HEK293 (cell line): Measurements from ENCODE around the gene BIN2.
"Not testable (repeated sequence)": the region's sequence is repeated elsewhere in the genome, so short reads cannot be mapped to it uniquely, and the experiment has no call there.

Experiments
- CTCF ChIA-PET: fragments of 350-600 bp; formaldehyde crosslinking; extraction: SDS; loops from one replicate; lab custom pipeline; 2021; ENCODE audit warnings: antibody characterized with exemption; lab: Yijun Ruan, JAX
- POLR2A ChIA-PET: fragments of 300-600 bp; formaldehyde crosslinking; extraction: SDS; loops from one replicate; lab custom pipeline; 2020; ENCODE audit warnings: antibody characterized with exemption, inconsistent platforms; lab: Yijun Ruan, JAX
- H3K27ac ChIP-seq: fragments of 200-500 bp; sonication (Bioruptor generic); 2 replicates; pipeline ENCODE4 v1.5.1; 2014; ENCODE audit warnings: low read depth, low read length, control low read depth, inconsistent platforms; ENCODE audit errors: extremely low read depth
- H3K36me3 ChIP-seq, 2 experiments: fragments of 200-500 bp in 1 of 2; sonication (Bioruptor generic) in 1 of 2; 1 replicate in 1 of 2; 2 replicates in 1 of 2; pipeline ENCODE4 v1.5.1; 2014 to 2017; ENCODE audit warnings: inconsistent platforms in 2 of 2, low read length in 2 of 2; ENCODE audit not compliant: control insufficient read depth in 2 of 2, insufficient read depth in 1 of 2
- H3K4me1 ChIP-seq: fragments of 200-500 bp; sonication (Bioruptor generic); 2 replicates; pipeline ENCODE4 v1.5.1; 2014; ENCODE audit warnings: mild to moderate bottlenecking, low read length, inconsistent platforms; ENCODE audit not compliant: control insufficient read depth, insufficient read depth
- H3K4me3 ChIP-seq: 2 replicates; pipeline ENCODE4 v1.5.1; 2011; ENCODE audit warnings: low read depth, mild to moderate bottlenecking, control low read depth, low read length, moderate library complexity
- H3K9me3 ChIP-seq: fragments of 200-500 bp; sonication (Bioruptor generic); 2 replicates; pipeline ENCODE4 v1.5.1; 2014; ENCODE audit warnings: low read depth, low read length, inconsistent platforms; ENCODE audit not compliant: control insufficient read depth, insufficient read depth
- KLF1 ChIP-seq: fragments of 450-650 bp; formaldehyde crosslinking; IDR thresholded peaks from 2 replicates; pipeline ENCODE4 v1.5.1; 2016; ENCODE audit warnings: missing biosample characterization, missing genetic modification characterization
- PRDM1 ChIP-seq: fragments of 450-650 bp; formaldehyde crosslinking; IDR thresholded peaks from 2 replicates; pipeline ENCODE4; 2016; ENCODE audit warnings: missing biosample characterization, missing genetic modification characterization
- SETDB1 ChIP-seq: IDR thresholded peaks from one replicate; pipeline ENCODE4 v1.6.1; 2017; ENCODE audit warnings: mild to moderate bottlenecking, low read length, moderate library complexity, mixed read lengths; ENCODE audit not compliant: insufficient read length
- TRIM28 ChIP-seq: IDR thresholded peaks from 2 replicates; pipeline ENCODE4 v1.6.1; 2011; ENCODE audit warnings: low read length, control low read depth, borderline replicate concordance
- ZNF239 ChIP-seq: fragments of 450-650 bp; formaldehyde crosslinking; IDR thresholded peaks from 2 replicates; pipeline ENCODE4 v1.5.1; 2016; ENCODE audit warnings: missing biosample characterization, missing genetic modification characterization
- ZNF354C ChIP-seq: fragments of 450-650 bp; formaldehyde crosslinking; IDR thresholded peaks from 2 replicates; pipeline ENCODE4 v1.5.1; 2016; ENCODE audit warnings: missing biosample characterization, missing genetic modification characterization, low read depth, borderline replicate concordance
- ZNF426 ChIP-seq: fragments of 450-650 bp; formaldehyde crosslinking; IDR thresholded peaks from 2 replicates; pipeline ENCODE4 v1.5.1; 2017; ENCODE audit warnings: missing biosample characterization, missing genetic modification characterization, mild to moderate bottlenecking, inconsistent platforms, moderate library complexity
- ZNF530 ChIP-seq: fragments of 450-650 bp; formaldehyde crosslinking; IDR thresholded peaks from 2 replicates; pipeline ENCODE4 v1.5.1; 2016; ENCODE audit warnings: low read depth, missing biosample characterization, missing genetic modification characterization
- ZNF549 ChIP-seq: fragments of 450-650 bp; IDR thresholded peaks from 2 replicates; pipeline ENCODE4 v1.5.1; 2018; ENCODE audit warnings: missing biosample characterization, missing genetic modification characterization, mild to moderate bottlenecking, inconsistent platforms, moderate library complexity
- ZNF561 ChIP-seq: fragments of 450-650 bp; IDR thresholded peaks from 2 replicates; pipeline ENCODE4 v1.5.1; 2018; ENCODE audit warnings: missing biosample characterization, missing genetic modification characterization, borderline replicate concordance
- ZNF600 ChIP-seq: fragments of 450-650 bp; formaldehyde crosslinking; IDR thresholded peaks from 2 replicates; pipeline ENCODE4 v1.5.1; 2016; ENCODE audit warnings: missing biosample characterization, missing genetic modification characterization
- ZNF621 ChIP-seq: fragments of 450-650 bp; formaldehyde crosslinking; IDR thresholded peaks from 2 replicates; pipeline ENCODE4 v1.5.1; 2017; ENCODE audit warnings: missing biosample characterization, missing genetic modification characterization
- ZNF629 ChIP-seq: fragments of 450-650 bp; formaldehyde crosslinking; IDR thresholded peaks from 2 replicates; pipeline ENCODE4 v1.5.1; 2017; ENCODE audit warnings: missing biosample characterization, missing genetic modification characterization
- ZSCAN30 ChIP-seq: fragments of 450-650 bp; IDR thresholded peaks from 2 replicates; pipeline ENCODE4 v1.5.1; 2018; ENCODE audit warnings: missing biosample characterization, mild to moderate bottlenecking, missing genetic modification characterization, moderate library complexity
- TF ChIP-seq, protein P1 (sequence below): fragments of 450-650 bp; formaldehyde crosslinking; IDR thresholded peaks from 2 replicates; pipeline ENCODE4 v1.5.1; 2016; ENCODE audit warnings: missing biosample characterization, missing genetic modification characterization
- TF ChIP-seq, protein P2 (sequence below): fragments of 450-650 bp; formaldehyde crosslinking; IDR thresholded peaks from 2 replicates; pipeline ENCODE4 v1.5.1; 2016; ENCODE audit warnings: missing biosample characterization, missing genetic modification characterization
- TF ChIP-seq, protein P3 (sequence below): fragments of 450-650 bp; formaldehyde crosslinking; IDR thresholded peaks from 2 replicates; pipeline ENCODE4 v1.5.1; 2017; ENCODE audit warnings: missing biosample characterization, missing genetic modification characterization
- TF ChIP-seq, protein P4 (sequence below): fragments of 450-650 bp; formaldehyde crosslinking; IDR thresholded peaks from 2 replicates; pipeline ENCODE4 v1.5.1; 2016; ENCODE audit warnings: missing biosample characterization, missing genetic modification characterization

BIN2 gene

DNA sequence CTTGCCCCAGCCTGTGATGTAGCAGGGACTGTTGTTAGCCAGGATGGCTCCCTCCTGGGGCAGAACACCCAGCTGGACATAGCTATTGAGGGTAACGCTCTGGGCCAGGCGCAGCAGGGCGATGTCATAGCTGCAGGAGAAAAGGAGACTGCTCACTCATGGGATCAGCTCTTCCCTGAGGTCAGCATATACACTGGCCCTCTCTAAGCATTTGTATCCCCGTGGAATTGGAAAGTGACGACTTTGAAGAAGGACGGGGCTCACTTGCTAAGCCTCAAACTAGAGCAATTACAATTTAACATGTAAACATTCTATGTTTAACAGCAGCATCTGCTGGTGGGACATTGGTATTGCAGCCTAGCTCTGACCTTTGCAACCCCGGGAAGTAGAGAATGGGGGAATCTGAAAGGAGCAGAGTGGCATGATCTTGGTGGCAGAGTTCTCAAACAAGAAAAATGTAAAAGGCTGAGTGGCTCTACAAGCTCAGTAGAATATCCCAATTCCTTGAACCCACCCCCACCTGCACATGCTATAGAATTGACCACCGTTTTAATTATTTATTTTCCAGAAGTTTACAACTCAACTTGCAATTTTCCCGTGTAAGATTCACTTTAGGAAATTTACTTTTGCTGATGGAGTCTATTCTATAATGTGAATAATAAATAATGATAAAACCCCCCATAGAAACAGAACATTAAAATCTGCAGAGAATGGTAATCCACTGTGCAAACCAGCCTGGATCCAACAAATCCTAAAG lies 17.5 kb upstream of the BIN2 start (continued):
- TF ChIP-seq PRDM1 (tag by site-specific recombination) (peak; percentile 92), ZNF426 (tag by site-specific recombination) (no peak), ZNF629 (tag by site-specific recombination) (peak; percentile 43; the same call in 1 of the 2 replicates)

DNA sequence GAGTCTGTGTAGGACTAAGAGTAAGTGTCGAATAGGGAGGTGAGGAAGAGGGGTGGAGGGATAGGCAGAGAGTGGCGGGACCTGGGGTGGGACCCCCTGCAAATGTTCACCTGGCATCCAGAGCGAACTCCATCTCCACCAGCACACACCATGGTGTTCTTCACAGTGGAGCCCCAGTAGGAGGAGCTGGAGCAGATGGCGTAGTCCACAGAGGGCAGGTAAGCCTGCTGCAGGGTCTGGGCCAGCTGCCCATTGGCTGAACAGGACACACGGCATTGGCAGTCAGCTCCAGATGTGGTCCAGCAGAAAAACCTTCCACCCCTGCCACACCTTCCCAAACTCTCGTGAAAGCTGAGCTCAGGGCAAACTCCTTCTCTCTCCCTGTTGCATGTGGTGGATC lies 15.8 kb upstream of the BIN2 start:
- Histone ChIP-seq H3K9me3 (no peaks in the 10 kb centered on the region), H3K4me1 (no peaks in the 10 kb centered on the region), H3K4me3 (no peak overlapping the region), H3K36me3 (no peaks in the 10 kb centered on the region), H3K27ac (no peak overlapping the region)
- POLR2A ChIA-PET = interaction anchor here (1.5 to 1.8 kb wide), 2 partner anchors 101 to 514 kb away, joined by 4 to 5 read pairs; partner anchors contain the start of gene DAZAP2
- CTCF ChIA-PET = interaction anchor here (1.5 to 3.3 kb wide), 3 partner anchors 10 to 831 kb away, joined by 7 to 40 read pairs (median 14); no protein-coding TSS in a partner anchor
- TF ChIP-seq, protein P1, sequence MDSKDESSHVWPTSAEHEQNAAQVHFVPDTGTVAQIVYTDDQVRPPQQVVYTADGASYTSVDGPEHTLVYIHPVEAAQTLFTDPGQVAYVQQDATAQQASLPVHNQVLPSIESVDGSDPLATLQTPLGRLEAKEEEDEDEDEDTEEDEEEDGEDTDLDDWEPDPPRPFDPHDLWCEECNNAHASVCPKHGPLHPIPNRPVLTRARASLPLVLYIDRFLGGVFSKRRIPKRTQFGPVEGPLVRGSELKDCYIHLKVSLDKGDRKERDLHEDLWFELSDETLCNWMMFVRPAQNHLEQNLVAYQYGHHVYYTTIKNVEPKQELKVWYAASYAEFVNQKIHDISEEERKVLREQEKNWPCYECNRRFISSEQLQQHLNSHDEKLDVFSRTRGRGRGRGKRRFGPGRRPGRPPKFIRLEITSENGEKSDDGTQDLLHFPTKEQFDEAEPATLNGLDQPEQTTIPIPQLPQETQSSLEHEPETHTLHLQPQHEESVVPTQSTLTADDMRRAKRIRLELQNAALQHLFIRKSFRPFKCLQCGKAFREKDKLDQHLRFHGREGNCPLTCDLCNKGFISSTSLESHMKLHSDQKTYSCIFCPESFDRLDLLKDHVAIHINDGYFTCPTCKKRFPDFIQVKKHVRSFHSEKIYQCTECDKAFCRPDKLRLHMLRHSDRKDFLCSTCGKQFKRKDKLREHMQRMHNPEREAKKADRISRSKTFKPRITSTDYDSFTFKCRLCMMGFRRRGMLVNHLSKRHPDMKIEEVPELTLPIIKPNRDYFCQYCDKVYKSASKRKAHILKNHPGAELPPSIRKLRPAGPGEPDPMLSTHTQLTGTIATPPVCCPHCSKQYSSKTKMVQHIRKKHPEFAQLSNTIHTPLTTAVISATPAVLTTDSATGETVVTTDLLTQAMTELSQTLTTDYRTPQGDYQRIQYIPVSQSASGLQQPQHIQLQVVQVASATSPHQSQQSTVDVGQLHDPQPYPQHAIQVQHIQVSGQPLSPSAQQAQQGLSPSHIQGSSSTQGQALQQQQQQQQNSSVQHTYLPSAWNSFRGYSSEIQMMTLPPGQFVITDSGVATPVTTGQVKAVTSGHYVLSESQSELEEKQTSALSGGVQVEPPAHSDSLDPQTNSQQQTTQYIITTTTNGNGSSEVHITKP = 0 out of 2 replicates have a peak, but pooled peaks have one; percentile 38
- no peak for TF ChIP-seq ZNF549

DNA sequence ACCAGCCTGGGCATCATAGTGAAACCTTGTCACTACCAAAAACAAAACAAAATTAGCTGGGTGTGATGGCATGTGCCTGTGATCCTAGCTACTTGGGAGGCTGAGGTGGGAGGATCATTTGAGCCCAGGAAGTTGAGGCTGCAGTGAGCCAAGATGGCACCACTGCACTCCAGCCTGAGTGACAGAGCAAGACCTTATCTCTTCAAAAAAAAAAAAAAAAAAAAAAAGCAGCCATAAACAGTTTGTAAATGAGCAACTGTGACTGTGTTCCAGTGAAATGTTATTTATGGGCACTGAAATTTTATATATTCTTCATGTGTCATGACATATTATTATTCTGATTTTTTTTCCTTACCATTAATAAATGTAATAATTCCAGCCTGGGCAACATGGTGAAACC lies 13.4 kb upstream of the BIN2 start:
- CTCF ChIA-PET = interaction anchor here (0.8 kb wide), 1 partner anchor 83 kb away, joined by 4 read pairs; no protein-coding TSS in a partner anchor
- H3K36me3 ChIP-seq, H3K9me3 ChIP-seq, H3K4me3 ChIP-seq, H3K27ac ChIP-seq, H3K4me1 ChIP-seq, POLR2A ChIA-PET: not testable (repeated sequence)

DNA sequence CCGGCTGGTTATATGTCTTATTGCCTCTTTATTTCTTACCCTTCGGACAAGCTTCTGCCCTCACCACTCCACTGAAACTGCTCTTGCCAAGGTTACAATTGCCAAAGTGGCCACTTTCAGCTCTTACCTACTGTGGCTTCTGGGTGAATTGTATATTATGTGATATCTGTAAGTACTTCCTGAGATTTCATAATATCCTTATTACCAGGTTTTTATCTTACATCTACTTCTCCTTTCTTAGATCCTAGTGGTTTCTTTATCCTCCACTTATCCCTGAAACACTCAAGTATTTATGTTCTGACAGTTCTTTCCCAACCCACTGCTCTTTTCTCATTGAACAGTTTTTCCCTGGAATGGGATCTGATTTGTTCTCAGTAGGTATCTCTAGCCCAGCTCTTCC lies 12.0 kb upstream of the BIN2 start:
- POLR2A ChIA-PET = interaction anchor here (0.7 kb wide), 1 partner anchor 44 kb away, joined by 6 read pairs; no protein-coding TSS in a partner anchor
- TF ChIP-seq, protein P2, sequence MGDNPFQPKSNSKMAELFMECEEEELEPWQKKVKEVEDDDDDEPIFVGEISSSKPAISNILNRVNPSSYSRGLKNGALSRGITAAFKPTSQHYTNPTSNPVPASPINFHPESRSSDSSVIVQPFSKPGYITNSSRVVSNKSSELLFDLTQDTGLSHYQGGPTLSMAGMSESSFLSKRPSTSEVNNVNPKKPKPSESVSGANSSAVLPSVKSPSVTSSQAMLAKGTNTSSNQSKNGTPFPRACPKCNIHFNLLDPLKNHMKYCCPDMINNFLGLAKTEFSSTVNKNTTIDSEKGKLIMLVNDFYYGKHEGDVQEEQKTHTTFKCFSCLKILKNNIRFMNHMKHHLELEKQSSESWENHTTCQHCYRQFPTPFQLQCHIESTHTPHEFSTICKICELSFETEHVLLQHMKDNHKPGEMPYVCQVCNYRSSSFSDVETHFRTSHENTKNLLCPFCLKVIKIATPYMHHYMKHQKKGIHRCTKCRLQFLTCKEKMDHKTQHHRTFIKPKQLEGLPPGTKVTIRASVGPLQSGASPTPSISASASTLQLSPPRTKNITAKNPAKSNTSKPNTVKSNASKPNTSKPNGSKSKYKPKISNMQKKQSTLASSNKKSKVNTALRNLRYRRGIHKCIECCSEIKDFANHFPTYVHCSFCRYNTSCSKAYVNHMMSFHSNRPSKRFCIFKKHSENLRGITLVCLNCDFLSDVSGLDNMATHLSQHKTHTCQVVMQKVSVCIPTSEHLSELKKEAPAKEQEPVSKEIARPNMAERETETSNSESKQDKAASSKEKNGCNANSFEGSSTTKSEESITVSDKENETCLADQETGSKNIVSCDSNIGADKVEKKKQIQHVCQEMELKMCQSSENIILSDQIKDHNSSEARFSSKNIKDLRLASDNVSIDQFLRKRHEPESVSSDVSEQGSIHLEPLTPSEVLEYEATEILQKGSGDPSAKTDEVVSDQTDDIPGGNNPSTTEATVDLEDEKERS = no peak
- TF ChIP-seq ZNF239 (tag by site-specific recombination) (no peak), ZSCAN30 (tag by site-specific recombination) (no peak), ZNF354C (tag by site-specific recombination) (no peak), KLF1 (tag by site-specific recombination) (no peak), ZNF426 (tag by site-specific recombination) (no peak), ZNF621 (no peak), ZNF600 (tag by site-specific recombination) (no peak), SETDB1 (no peak), ZNF561 (tag by site-specific recombination) (no peak), ZNF530 (tag by site-specific recombination) (no peak), TRIM28 (no peak)
- TF ChIP-seq, protein P3, sequence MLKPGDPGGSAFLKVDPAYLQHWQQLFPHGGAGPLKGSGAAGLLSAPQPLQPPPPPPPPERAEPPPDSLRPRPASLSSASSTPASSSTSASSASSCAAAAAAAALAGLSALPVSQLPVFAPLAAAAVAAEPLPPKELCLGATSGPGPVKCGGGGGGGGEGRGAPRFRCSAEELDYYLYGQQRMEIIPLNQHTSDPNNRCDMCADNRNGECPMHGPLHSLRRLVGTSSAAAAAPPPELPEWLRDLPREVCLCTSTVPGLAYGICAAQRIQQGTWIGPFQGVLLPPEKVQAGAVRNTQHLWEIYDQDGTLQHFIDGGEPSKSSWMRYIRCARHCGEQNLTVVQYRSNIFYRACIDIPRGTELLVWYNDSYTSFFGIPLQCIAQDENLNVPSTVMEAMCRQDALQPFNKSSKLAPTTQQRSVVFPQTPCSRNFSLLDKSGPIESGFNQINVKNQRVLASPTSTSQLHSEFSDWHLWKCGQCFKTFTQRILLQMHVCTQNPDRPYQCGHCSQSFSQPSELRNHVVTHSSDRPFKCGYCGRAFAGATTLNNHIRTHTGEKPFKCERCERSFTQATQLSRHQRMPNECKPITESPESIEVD (tag by site-specific recombination) = no peak
- TF ChIP-seq, protein P4, sequence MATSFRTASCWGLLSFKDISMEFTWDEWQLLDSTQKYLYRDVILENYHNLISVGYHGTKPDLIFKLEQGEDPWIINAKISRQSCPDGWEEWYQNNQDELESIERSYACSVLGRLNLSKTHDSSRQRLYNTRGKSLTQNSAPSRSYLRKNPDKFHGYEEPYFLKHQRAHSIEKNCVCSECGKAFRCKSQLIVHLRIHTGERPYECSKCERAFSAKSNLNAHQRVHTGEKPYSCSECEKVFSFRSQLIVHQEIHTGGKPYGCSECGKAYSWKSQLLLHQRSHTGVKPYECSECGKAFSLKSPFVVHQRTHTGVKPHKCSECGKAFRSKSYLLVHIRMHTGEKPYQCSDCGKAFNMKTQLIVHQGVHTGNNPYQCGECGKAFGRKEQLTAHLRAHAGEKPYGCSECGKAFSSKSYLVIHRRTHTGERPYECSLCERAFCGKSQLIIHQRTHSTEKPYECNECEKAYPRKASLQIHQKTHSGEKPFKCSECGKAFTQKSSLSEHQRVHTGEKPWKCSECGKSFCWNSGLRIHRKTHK (tag by site-specific recombination) = no peak

More for the DNA sequence above, 12.0 kb upstream of the BIN2 start:
- H3K36me3 ChIP-seq = no peaks in the 10 kb centered on the region
- H3K4me1 ChIP-seq = peaks cover 3% of the 10 kb centered on the region; the same call in 1 of the 2 replicates
- no peak overlapping the region for H3K27ac ChIP-seq
- no peaks in the 10 kb centered on the region for H3K9me3 ChIP-seq
- CTCF ChIA-PET = interaction anchor here (0.6 to 1.0 kb wide), 4 partner anchors 14 to 47 kb away, joined by 3 to 4 read pairs (median 3); no protein-coding TSS in a partner anchor
- no peak overlapping the region for H3K4me3 ChIP-seq
